Mesenchymal stem cell (in vitro differentiated cells and primary cell): Measurements from ENCODE around the gene OPCML.

Experiments
- DNase-seq: peaks from one replicate; pipeline ENCODE4 v3.0.0-alpha.2; 2013
- H2AFZ ChIP-seq: one replicate; pipeline ENCODE4 v1.6.1; 2013; ENCODE audit warnings: low read depth, mild to moderate bottlenecking, control low read depth, inconsistent platforms, low read length, moderate library complexity
- H2AK5ac ChIP-seq: 2 replicates; pipeline ENCODE4 v1.6.1; 2013; ENCODE audit warnings: low read length, moderate library complexity, mild to moderate bottlenecking, inconsistent platforms; ENCODE audit not compliant: severe bottlenecking
- H2BK120ac ChIP-seq: one replicate; pipeline ENCODE4 v1.6.1; 2013; ENCODE audit warnings: low read depth, mild to moderate bottlenecking, inconsistent platforms, low read length, moderate library complexity
- H2BK12ac ChIP-seq, 2 experiments: one replicate each; pipeline ENCODE4 v1.6.1; 2013; ENCODE audit warnings: inconsistent platforms in 2 of 2, low read length in 2 of 2, mild to moderate bottlenecking in 2 of 2, moderate library complexity in 2 of 2, control low read depth in 1 of 2
- H2BK15ac ChIP-seq: one replicate; pipeline ENCODE4 v1.6.1; 2013; ENCODE audit warnings: mild to moderate bottlenecking, low read depth, inconsistent platforms; ENCODE audit not compliant: poor library complexity, severe bottlenecking
- H2BK5ac ChIP-seq: 2 replicates; pipeline ENCODE4 v1.6.1; 2013; ENCODE audit warnings: low read depth, mild to moderate bottlenecking, low read length, control low read depth, inconsistent platforms; ENCODE audit not compliant: poor library complexity, severe bottlenecking
- H3K14ac ChIP-seq, 2 experiments: one replicate each; pipeline ENCODE4 v1.6.1; 2013; ENCODE audit warnings: inconsistent platforms in 2 of 2, low read length in 2 of 2, control low read depth in 1 of 2, mild to moderate bottlenecking in 1 of 2, moderate library complexity in 1 of 2
- H3K18ac ChIP-seq, 2 experiments: one replicate each; pipeline ENCODE4 v1.6.1; 2013; ENCODE audit warnings: inconsistent platforms in 2 of 2, low read length in 2 of 2, control low read depth in 1 of 2, low read depth in 1 of 2, mild to moderate bottlenecking in 1 of 2
- H3K23ac ChIP-seq, 2 experiments: one replicate each; pipeline ENCODE4 v1.6.1; 2013; ENCODE audit warnings: inconsistent platforms in 2 of 2, low read length in 2 of 2, mild to moderate bottlenecking in 2 of 2, moderate library complexity in 2 of 2, control low read depth in 1 of 2
- H3K27ac ChIP-seq: 2 replicates; pipeline ENCODE4 v1.5.1; 2013; ENCODE audit warnings: mild to moderate bottlenecking, moderate library complexity, low read length, control low read depth, inconsistent platforms; ENCODE audit not compliant: poor library complexity, severe bottlenecking
- H3K27me3 ChIP-seq, 2 experiments: 2 replicates each; pipeline versions ENCODE4 v1.6.1 to v1.7.0; 2013; ENCODE audit warnings: low read length in 2 of 2, mild to moderate bottlenecking in 2 of 2, moderate library complexity in 2 of 2, control low read depth in 1 of 2, inconsistent platforms in 1 of 2; ENCODE audit not compliant: control insufficient read depth in 1 of 2, insufficient read depth in 1 of 2
- H3K36me3 ChIP-seq, 2 experiments: 2 replicates each; pipeline versions ENCODE4 v1.6.1 to v1.7.0; 2013; ENCODE audit warnings: low read length in 2 of 2, control low read depth in 1 of 2, inconsistent platforms in 1 of 2, low read depth in 1 of 2, mild to moderate bottlenecking in 1 of 2; ENCODE audit not compliant: insufficient read depth in 2 of 2, control insufficient read depth in 1 of 2
- H3K4ac ChIP-seq, 2 experiments: one replicate each; pipeline ENCODE4 v1.6.1; 2013; ENCODE audit warnings: inconsistent platforms in 2 of 2, low read length in 2 of 2, mild to moderate bottlenecking in 2 of 2, moderate library complexity in 2 of 2, control low read depth in 1 of 2, low read depth in 1 of 2
- H3K4me1 ChIP-seq: 2 replicates; pipeline ENCODE4 v1.6.1; 2013; ENCODE audit warnings: low read depth, low read length, control low read depth; ENCODE audit not compliant: control insufficient read depth, insufficient read depth
- H3K4me2 ChIP-seq: 2 replicates; pipeline ENCODE4 v1.6.1; 2013; ENCODE audit warnings: low read length, mild to moderate bottlenecking, inconsistent platforms; ENCODE audit not compliant: poor library complexity, severe bottlenecking
- H3K4me3 ChIP-seq, 2 experiments: 2 replicates each; pipeline versions ENCODE4 v1.5.1 to v1.7.0; 2013; ENCODE audit warnings: low read length in 2 of 2, mild to moderate bottlenecking in 2 of 2, control low read depth in 1 of 2, low read depth in 1 of 2; ENCODE audit not compliant: insufficient read depth in 1 of 2
- H3K79me1 ChIP-seq: replicated peaks from 2 replicates; pipeline ENCODE4 v1.6.1; 2013; ENCODE audit warnings: mild to moderate bottlenecking, control low read depth, low read length, inconsistent platforms; ENCODE audit not compliant: poor library complexity, severe bottlenecking
- H3K9ac ChIP-seq: 2 replicates; pipeline ENCODE4 v1.7.0; 2013; ENCODE audit warnings: mild to moderate bottlenecking, low read length, moderate library complexity
- H3K9me3 ChIP-seq: 2 replicates; pipeline ENCODE4 v1.7.0; 2013; ENCODE audit warnings: mild to moderate bottlenecking, low read length; ENCODE audit not compliant: control insufficient read depth
- H4K8ac ChIP-seq: one replicate; pipeline ENCODE4 v1.6.1; 2013; ENCODE audit warnings: inconsistent platforms, mild to moderate bottlenecking, low read length, moderate library complexity
- H4K91ac ChIP-seq: one replicate; pipeline ENCODE4 v1.6.1; 2013; ENCODE audit warnings: mild to moderate bottlenecking, low read length, inconsistent platforms
- WGBS: methylation state at CpG from one replicate; pipeline ENCODE4 v1.1.7; 2013; ENCODE audit warnings: mixed read lengths; 5-methylcytosine and 5-hydroxymethylcytosine counted together

The OPCML gene

DNA sequence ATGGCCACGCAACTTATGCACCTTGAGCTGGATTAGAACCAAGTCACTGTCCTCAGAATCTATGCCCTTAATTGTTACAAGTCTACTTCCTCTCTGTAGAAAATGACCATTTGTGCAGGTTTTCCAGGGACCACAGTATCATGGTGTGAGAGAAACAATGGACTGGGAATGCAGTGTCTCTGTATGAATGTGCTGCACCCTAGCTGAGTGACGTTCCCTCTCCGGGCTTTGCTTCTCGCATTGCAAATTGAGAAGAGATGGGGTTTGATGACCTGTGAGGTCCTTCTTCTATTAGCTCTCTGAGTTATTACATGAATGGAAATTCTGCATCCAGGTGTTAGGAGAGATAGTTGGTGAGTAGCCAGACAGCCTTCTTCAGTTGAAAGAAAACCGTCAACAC, 1109.6 kb downstream of the OPCML start:
- Histone ChIP-seq H3K14ac (no peak overlapping the region), H2BK120ac (no peak overlapping the region), H3K4ac (no peak overlapping the region), H3K23ac (no peak overlapping the region), H3K79me1 (no peaks in the 10 kb centered on the region), H3K4me2 (no peak overlapping the region), H3K27ac (no peak overlapping the region), H3K4me1 (no peaks in the 10 kb centered on the region), H3K36me3 (no peaks in the 10 kb centered on the region), H3K18ac (no peak overlapping the region), H3K9me3 (no peaks in the 10 kb centered on the region), H3K9ac (no peak overlapping the region), H2BK15ac (no peak overlapping the region), H4K8ac (no peak overlapping the region), H2BK12ac (no peak overlapping the region), H2AFZ (no peak overlapping the region), H2BK5ac (no peak overlapping the region), H2AK5ac (no peak overlapping the region), H4K91ac (no peak overlapping the region), H3K27me3 (peaks cover 7 to 28% of the 10 kb centered on the region in 2 experiments), H3K4me3 (no peak overlapping the region)
- 86% methylated on average over 5 of the region's 5 CpGs for WGBS
- no peak for DNase-seq

DNA sequence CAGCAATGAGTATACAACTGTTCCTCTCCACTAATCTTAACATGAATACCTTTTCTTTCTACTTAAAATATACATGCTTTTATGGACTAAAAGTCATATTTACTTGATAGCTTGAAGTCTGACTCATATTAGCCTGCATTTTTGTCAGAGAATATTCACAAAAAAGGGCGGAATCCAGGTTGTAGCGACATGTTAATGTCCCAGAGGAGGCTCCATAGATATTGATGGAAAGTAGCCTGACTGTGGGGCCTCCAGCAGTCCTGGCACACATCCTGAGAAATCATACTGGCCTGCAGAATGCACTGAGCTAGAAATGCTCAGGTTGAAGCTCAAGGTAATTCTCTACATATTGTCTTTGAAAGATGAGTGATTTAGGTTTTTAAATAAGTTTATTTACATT, 1110.7 kb downstream of the OPCML start:
- Histone ChIP-seq H3K9me3 (no peaks in the 10 kb centered on the region), H2BK12ac (no peak overlapping the region), H3K9ac (no peak overlapping the region), H2AK5ac (no peak overlapping the region), H3K79me1 (no peaks in the 10 kb centered on the region), H3K4ac (no peak overlapping the region), H3K4me1 (no peaks in the 10 kb centered on the region), H2BK15ac (no peak overlapping the region), H3K18ac (no peak overlapping the region), H3K14ac (no peak overlapping the region), H2BK120ac (no peak overlapping the region), H4K8ac (no peak overlapping the region), H2AFZ (no peak overlapping the region), H3K36me3 (no peaks in the 10 kb centered on the region), H3K23ac (no peak overlapping the region), H3K4me2 (no peak overlapping the region), H3K27ac (no peak overlapping the region), H3K27me3 (peaks cover 14 to 38% of the 10 kb centered on the region in 2 experiments), H2BK5ac (no peak overlapping the region), H3K4me3 (no peak overlapping the region), H4K91ac (no peak overlapping the region)
- DNase-seq = no peak
- 79% methylated on average over 2 of the region's 2 CpGs for WGBS

DNA sequence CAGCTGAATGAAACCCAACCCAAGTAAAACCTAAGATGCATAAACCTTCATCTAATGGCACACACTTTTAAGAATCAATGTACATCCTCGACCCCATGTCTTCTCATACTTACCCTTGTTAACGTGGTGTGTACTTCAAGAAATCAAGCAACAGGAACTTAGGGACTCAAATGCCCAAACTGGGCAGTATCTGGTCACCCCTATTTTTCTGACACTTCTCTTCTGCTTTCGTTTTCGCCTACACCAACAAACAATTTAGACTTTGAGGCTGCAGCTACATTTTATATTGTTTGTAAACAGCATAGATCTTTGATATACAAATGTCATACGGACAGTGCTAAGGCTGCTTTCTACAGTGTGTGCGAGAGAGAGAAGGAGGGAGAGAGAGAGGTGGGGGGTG, 1117.8 kb downstream of the OPCML start:
- H4K91ac ChIP-seq = no peak overlapping the region
- no peak overlapping the region for H3K9ac ChIP-seq
- no peak overlapping the region for H2BK120ac ChIP-seq
- no peak overlapping the region for H2BK12ac ChIP-seq
- H3K4ac ChIP-seq = no peak overlapping the region
- H3K23ac ChIP-seq = no peak overlapping the region
- no peaks in the 10 kb centered on the region for H3K4me1 ChIP-seq
- H3K14ac ChIP-seq = no peak overlapping the region
- H2AFZ ChIP-seq = no peak overlapping the region
- no peak overlapping the region for H3K18ac ChIP-seq
- no peak overlapping the region for H2BK5ac ChIP-seq
- H2AK5ac ChIP-seq = no peak overlapping the region
- H3K36me3 ChIP-seq = no peaks in the 10 kb centered on the region
- no peak overlapping the region for H4K8ac ChIP-seq
- no peaks in the 10 kb centered on the region for H3K9me3 ChIP-seq
- no peaks in the 10 kb centered on the region for H3K79me1 ChIP-seq
- H3K27ac ChIP-seq = no peak overlapping the region
- WGBS = 64% methylated on average over 4 of the region's 6 CpGs
- no peak overlapping the region for H2BK15ac ChIP-seq
- peaks cover 27 to 47% of the 10 kb centered on the region in 2 experiments for H3K27me3 ChIP-seq
- no peak overlapping the region for H3K4me2 ChIP-seq
- DNase-seq = no peak
- H3K4me3 ChIP-seq = no peak overlapping the region

DNA sequence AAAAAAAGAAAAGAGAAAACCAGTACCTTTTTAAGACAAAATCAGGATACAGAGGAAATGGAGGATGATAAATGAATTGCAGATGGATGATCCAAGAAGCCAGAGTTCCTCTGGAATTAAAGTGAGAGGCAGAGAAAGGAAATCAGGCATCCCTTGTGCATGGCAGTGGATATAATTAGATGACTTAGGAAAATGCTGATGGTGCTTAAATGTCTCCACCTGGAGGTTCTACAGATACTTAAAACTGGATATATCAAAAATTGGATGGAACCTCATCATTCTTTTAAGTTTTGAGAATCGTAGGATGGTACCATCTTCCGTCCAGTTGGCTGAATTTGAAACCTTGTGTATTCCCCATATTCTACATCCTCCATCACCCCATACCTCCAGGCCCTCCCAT, 1121.9 kb downstream of the OPCML start:
- Histone ChIP-seq H2BK12ac (no peak overlapping the region), H2AK5ac (no peak overlapping the region)
- WGBS = 81% methylated on average over 2 of the region's 2 CpGs

More for the DNA sequence above, 1121.9 kb downstream of the OPCML start:
- no peak overlapping the region for H2BK5ac ChIP-seq
- no peaks in the 10 kb centered on the region for H3K36me3 ChIP-seq
- H4K91ac ChIP-seq = no peak overlapping the region
- H3K27me3 ChIP-seq = peaks cover 20 to 25% of the 10 kb centered on the region in 2 experiments
- H3K9me3 ChIP-seq = no peaks in the 10 kb centered on the region
- H3K18ac ChIP-seq = no peak overlapping the region
- no peak overlapping the region for H2BK15ac ChIP-seq
- H3K23ac ChIP-seq = no peak overlapping the region
- no peak for DNase-seq
- no peak overlapping the region for H3K4me3 ChIP-seq
- H4K8ac ChIP-seq = no peak overlapping the region
- H3K4ac ChIP-seq = no peak overlapping the region
- no peak overlapping the region for H2BK120ac ChIP-seq
- no peak overlapping the region for H2AFZ ChIP-seq
- H3K9ac ChIP-seq = no peak overlapping the region
- no peaks in the 10 kb centered on the region for H3K79me1 ChIP-seq
- no peak overlapping the region for H3K27ac ChIP-seq
- no peaks in the 10 kb centered on the region for H3K4me1 ChIP-seq
- no peak overlapping the region for H3K14ac ChIP-seq
- H3K4me2 ChIP-seq = no peak overlapping the region
